Medulla oblongata (tissue), 1 donor: ENCODE results near the gene GMPR.
"Not testable (repeated sequence)": the region's sequence is repeated elsewhere in the genome, so short reads cannot be mapped to it uniquely, and the experiment has no call there.

Source experiments
- DNase-seq: peaks from one replicate; pipeline ENCODE4 v3.0.0-alpha.2; 2015; ENCODE audit errors: extremely low spot score

GMPR gene

GRCh38 chr6:16248271-16248853, 10.0 kb downstream of the GMPR start:
- DNase-seq: no peak

- DNase-seq: peak; percentile 63
These were observed 11.6 kb downstream of the GMPR start for GRCh38 chr6:16249971-16250370.

GRCh38 chr6:16251706-16252105, 13.3 kb downstream of the GMPR start:
- no peak for DNase-seq

GRCh38 chr6:16252686-16253299, 14.4 kb downstream of the GMPR start:
- no peak for DNase-seq

GRCh38 chr6:16253399-16254144, 15.2 kb downstream of the GMPR start:
- no peak for DNase-seq

- no peak for DNase-seq
These were observed 16.1 kb downstream of the GMPR start for GRCh38 chr6:16254535-16254934.

- no peak for DNase-seq
These were observed 18.4 kb downstream of the GMPR start for GRCh38 chr6:16256781-16257180.

GRCh38 chr6:16257999-16258708, 19.8 kb downstream of the GMPR start:
- DNase-seq: peak; percentile 83

GRCh38 chr6:16258709-16259075, 20.3 kb downstream of the GMPR start:
- no peak for DNase-seq

GRCh38 chr6:16259604-16260003, 21.2 kb downstream of the GMPR start:
- DNase-seq: not testable (repeated sequence)

GRCh38 chr6:16260602-16261001, 22.2 kb downstream of the GMPR start:
- not testable (repeated sequence) for DNase-seq

GRCh38 chr6:16262773-16263172, 24.4 kb downstream of the GMPR start:
- not testable (repeated sequence) for DNase-seq

- DNase-seq: not testable (repeated sequence)
These were observed 25.2 kb downstream of the GMPR start for GRCh38 chr6:16263464-16264099.

GRCh38 chr6:16264785-16265184, 26.4 kb downstream of the GMPR start:
- no peak for DNase-seq

GRCh38 chr6:16265351-16266341, 27.3 kb downstream of the GMPR start:
- DNase-seq: no peak

GRCh38 chr6:16267428-16268263, 29.3 kb downstream of the GMPR start:
- no peak for DNase-seq

- DNase-seq: not testable (repeated sequence)
These were observed 31.2 kb downstream of the GMPR start for GRCh38 chr6:16269442-16270070.

- no peak for DNase-seq
These were observed 31.9 kb downstream of the GMPR start for GRCh38 chr6:16270178-16270794.

GRCh38 chr6:16271428-16271827, 33.0 kb downstream of the GMPR start:
- DNase-seq: no peak
